NOMO-1 treated with dmso at 0.1 percent for 144 hours (cell line): Measurements from ENCODE around the gene DOCK6.

Source experiments
- DNase-seq: peaks from one replicate; lab custom pipeline; 2025; ENCODE audit not compliant: unreplicated experiment; lab: John Stamatoyannopoulos, UW

DOCK6 gene

DNA sequence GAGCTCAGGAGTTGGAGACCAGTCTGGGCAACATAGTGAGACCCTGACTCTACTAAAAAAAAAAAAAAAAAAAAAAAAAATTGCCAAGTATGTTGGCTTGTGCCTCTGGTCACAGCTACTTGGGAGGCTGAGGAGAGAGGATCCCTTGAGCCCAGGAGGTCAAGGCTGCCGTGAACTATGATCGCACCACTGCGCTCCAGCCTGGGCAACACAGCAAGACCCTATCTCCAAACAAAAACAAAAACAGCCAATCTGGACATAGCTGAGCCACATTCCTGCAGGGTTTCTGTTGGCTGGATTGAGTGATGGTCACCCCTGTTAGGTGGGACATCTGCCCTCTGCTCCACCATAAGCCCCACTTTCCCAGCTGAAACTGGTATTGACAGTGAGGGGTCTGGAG, 36.5 kb downstream of the DOCK6 start:
- DNase-seq: no peak

GRCh38 chr19:11225172-11225571, 37.2 kb downstream of the DOCK6 start:
- no peak for DNase-seq

DNA sequence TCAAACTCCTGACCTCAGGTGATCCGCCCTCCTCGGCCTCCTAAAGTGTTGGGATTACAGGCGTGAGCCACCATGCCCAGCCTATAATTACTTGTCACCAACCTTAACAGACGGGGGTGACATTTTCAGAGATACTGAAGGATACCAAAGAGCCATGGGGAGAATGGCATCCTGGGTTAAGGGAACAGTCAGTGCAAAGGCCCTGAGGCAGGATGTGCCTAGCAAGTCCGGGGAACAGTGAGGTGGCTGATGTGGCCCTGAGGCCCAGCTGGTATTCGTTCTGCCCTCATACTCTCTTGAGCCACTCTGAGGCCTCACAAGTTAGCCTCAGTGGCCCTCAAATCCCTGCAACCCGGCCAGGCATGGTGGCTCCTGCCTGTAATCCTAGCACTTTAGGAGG, 37.9 kb downstream of the DOCK6 start:
- DNase-seq: no peak

DNA sequence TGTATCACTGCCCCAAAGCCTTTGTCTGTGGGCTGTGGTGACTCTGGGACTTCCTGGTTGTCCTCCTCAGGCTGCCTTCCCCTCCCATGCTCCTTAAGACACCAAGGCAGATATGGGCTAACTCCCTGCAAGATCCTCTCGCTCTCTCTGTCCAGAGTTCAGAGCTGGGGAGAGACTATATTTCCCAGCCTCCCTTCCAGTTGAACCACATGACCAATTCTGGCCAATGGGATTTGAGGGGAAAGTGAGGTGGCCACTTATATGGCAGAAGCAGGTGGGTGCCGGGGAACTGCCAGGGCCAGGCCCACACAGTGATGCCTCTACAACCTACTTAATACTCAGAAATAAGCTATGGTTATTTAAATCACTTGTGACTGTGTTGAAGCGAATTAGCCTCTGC, 39.1 kb downstream of the DOCK6 start:
- no peak for DNase-seq

- DNase-seq: no peak
Measured at GRCh38 chr19:11221082-11221598, 41.2 kb downstream of the DOCK6 start.

DNA sequence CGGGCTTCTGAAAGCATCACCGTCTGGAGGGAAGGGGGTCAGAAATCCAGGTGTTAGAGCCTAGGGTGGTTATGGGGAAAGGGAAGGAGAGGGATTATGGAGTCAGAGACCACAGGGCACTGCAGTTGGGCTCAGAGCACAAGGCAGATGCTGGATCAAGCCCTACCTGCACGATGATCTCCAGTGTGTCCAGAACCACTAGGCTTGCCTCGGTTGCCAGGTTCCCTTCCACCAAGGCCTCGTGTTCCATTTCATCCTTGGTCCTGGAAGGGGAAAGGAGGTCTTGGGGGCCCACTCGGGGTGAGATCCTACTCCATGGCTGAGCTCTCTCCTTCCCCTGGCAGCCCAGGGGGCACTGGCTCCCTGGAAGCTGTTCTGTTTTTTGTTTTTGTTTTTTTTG, 47.9 kb downstream of the DOCK6 start:
- DNase-seq: no peak

DNA sequence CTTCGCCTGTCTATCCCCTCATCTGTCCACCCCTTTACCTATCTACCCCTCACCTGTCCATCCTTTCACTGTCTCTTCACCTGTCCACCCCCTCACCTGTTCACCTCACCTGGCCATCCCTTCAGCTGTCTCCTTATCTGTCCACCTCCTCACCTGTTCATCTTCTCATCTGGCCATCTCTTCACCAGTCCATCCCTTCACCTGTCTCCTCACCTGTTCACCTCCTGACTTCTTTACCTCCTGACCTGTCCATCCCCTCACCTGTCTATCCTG, 51.7 kb downstream of the DOCK6 start:
- no peak for DNase-seq

DNA sequence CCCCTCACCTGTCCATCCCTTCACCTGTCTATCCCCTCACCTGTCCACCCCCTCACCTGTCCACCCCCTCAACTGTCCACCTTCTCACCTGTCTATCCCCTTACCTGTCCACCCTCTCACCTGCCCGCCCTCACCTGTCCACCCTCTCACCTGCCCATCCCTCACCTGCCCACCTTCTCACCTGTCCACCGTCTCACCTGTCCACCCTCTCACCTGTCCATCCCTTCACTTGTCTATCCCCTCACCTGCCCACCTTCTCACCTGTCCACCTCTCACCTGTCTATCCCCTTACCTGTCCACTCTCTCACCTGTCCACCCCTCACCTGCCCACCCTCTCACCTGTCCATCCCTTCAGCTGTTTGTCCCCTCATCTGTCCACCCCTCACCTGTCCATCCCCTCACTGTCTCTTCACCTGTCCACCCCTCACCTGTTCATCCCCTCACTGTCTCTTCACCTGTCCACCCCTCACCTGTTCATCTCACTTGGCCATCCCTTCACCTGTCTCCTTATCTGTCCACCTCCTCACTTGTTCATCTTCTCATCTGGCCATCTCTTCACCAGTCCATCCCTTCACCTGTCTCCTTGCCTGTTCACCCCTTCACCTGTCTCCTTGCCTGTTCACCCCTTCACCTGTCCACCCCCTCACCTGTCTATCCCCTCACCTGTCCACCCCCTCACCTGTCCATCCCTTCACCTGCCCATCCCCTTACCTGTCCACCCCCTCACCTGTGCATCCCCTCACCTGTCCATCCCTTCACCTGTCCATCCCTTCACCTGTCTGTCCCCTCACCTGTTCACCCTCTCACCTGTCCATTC, 52.3 kb downstream of the DOCK6 start:
- no peak for DNase-seq

- DNase-seq: no peak
Measured at GRCh38 chr19:11208561-11209471, 53.5 kb downstream of the DOCK6 start.

DNA sequence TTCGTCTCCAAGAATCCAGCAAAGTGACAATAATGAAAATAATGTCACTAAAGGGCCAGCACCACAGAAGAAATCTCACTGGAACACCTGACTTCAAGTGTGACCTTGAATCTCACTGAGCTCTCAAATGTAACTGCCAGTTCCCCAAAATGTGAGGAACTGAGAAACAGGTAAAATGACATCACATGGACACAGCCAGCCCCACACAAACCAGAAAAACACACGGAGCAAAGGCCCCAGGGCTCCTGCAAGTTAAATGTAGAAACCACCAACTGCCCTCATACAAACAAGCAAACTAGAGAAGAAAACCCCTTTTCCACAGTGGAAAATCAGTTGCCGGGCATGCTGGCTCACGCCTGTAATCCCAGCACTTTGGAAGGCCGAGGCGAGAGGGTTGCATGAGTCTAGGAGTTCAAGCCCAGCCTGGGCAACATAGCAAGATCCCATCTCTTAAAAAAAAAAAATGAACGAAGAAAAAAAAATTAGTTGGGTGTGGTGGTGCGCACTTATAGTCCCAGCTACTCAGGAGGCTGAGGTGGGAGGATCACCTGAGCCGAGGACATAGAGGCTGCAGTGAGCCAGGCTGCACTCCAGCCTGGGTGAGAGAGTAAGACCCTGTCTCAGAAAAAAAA, 56.3 kb downstream of the DOCK6 start:
- DNase-seq: no peak

GRCh38 chr19:11204943-11205349, 57.4 kb downstream of the DOCK6 start:
- no peak for DNase-seq

DNA sequence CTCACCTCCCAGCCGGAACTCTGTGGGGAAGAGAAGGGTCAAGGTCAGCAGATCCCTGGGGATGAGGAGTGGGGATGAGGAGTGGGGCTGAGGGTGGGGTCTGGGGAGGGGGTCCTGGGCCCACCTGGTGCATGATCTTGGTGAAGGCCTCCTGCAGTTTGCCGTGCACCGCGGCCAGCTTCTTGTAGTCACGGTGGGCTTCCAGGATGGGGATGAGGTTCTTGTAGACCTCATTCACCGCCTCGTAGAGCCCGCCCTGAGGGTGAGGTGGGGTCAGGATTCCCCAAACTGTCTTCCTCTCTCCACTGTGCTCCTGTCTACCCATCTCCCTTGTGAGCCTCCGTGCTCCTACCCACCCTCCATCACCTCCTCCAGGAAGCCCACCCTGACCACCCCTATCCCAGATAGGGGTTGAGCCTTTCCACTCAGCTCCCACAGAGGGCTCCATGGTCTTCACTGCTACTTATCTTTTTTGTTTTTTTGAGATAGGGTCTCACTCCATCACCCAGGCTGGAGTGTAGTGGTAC, 58.2 kb downstream of the DOCK6 start:
- DNase-seq: no peak

- DNase-seq: no peak
Measured at GRCh38 chr19:11203194-11204075, 58.9 kb downstream of the DOCK6 start.

GRCh38 chr19:11202488-11203193, 59.7 kb downstream of the DOCK6 start:
- DNase-seq: no peak

DNA sequence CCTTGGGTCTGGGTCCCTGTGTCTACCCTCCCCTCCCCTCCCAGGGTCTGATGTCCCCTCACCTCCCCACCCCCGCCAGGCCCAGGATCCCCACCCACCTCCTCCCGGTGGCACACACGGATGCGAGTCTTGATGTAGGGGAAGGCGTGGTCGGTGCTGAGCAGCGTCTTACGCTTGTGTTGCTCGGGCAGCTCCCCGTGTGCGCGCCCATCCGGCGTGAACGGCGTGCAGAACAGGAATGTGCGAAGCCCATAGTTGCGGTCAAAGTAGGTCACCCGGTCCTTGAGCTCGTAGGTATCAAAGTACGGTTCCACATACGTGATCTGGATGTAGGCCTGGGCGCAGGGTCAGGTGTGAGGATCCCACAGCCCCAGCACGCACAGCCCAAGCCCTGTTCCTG, 60.5 kb downstream of the DOCK6 start:
- DNase-seq: no peak

DNA sequence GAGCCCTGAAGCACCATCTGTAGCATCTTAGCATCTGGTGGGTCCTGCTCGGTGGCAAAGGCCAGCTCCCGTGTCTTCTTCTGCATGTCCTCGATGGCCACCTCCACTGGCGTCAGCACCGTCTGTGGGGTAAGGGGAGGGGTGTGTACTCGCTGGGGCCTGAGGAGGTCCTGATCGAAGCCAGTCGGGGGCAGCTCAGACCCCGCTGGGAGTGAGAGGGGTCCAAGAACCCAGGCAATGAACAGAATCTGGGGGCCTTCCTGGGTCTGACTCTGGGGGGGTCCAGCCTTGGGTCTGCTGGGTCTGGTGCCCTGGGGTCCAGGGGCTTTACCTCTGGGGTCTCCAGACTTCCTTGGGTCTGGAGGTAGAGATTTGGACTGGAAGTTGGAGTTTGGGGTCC, 61.4 kb downstream of the DOCK6 start:
- no peak for DNase-seq

GRCh38 chr19:11200015-11200574, 62.2 kb downstream of the DOCK6 start:
- no peak for DNase-seq

DNA sequence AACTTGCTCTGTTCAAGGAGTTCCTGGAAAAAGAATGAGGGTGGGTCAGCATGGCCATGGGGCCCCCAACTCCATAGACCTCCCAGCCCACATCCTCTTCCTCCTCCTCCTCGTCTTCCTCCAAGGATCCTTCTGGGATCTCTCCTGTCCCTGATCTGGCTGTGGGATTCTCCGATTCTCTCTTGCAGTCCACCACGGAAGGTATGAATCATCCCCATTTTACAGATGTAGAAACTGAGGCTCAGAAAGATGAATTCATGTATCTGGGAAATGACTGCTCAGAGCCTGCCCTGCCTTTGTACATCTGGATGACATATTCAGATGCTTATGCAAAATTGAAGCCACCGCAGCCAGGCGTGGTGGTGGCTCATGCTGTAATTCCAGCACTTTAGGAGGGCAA, 62.8 kb downstream of the DOCK6 start:
- no peak for DNase-seq

- no peak for DNase-seq
Measured at GRCh38 chr19:11198769-11199424, 63.4 kb downstream of the DOCK6 start.
